H1 (cell line): Measurements from ENCODE around the gene ZNF70. TPM values are rescaled to one million over a fixed set of nuclear protein-coding genes. Genes with fewer than 3 reads are reported as not detected.

Source experiments
- CTCF ChIA-PET: fragments of 300-600 bp; sonication (Branson Sonifier 250); formaldehyde crosslinking; loops from one replicate; lab custom pipeline; 2021; ENCODE audit not compliant: partially characterized antibody; lab: Charles Lee
- POLR2A ChIA-PET: fragments of 300-600 bp; sonication (Branson Sonifier 250); formaldehyde crosslinking; loops from one replicate; lab custom pipeline; 2021; ENCODE audit warnings: inconsistent platforms; ENCODE audit not compliant: partially characterized antibody; lab: Charles Lee
- DNase-seq, 2 experiments: peaks; one replicate each; pipeline versions ENCODE4 v3.0.0 to v3.0.0-alpha.2; 2010 to 2022; ENCODE audit warnings: low spot score in 2 of 2, low read depth in 1 of 2, mixed read lengths in 1 of 2
- FAIRE-seq: peaks from 2 replicates; lab custom pipeline; 2011; peaks lifted over from hg19 to GRCh38; lab: Jason Lieb, UNC
- H2AFZ ChIP-seq: 2 replicates; pipeline ENCODE4 v1.8.1; 2012; ENCODE audit warnings: low read length, inconsistent platforms
- H2AK5ac ChIP-seq: 2 replicates; pipeline ENCODE4 v1.6.1; 2013; ENCODE audit warnings: low read depth, low read length
- H2BK120ac ChIP-seq: replicated peaks from 2 replicates; pipeline ENCODE3; 2013; ENCODE audit warnings: low read depth, low read length, inconsistent platforms
- H2BK12ac ChIP-seq: 2 replicates; pipeline ENCODE4 v1.6.1; 2013; ENCODE audit warnings: low read depth, low read length
- H2BK15ac ChIP-seq: 2 replicates; pipeline ENCODE4 v1.6.1; 2013; ENCODE audit warnings: low read length
- H2BK20ac ChIP-seq: 2 replicates; pipeline ENCODE4 v1.6.1; 2013; ENCODE audit warnings: low read length
- H2BK5ac ChIP-seq: 2 replicates; pipeline ENCODE4 v1.6.1; 2013; ENCODE audit warnings: low read depth, low read length
- H3K14ac ChIP-seq: 2 replicates; pipeline ENCODE4 v1.6.1; 2013; ENCODE audit warnings: inconsistent platforms; ENCODE audit not compliant: insufficient read length
- H3K18ac ChIP-seq: 2 replicates; pipeline ENCODE4 v1.6.1; 2013; ENCODE audit warnings: low read length; ENCODE audit errors: extremely low read depth
- H3K23ac ChIP-seq: 2 replicates; pipeline ENCODE4 v1.6.1; 2013; ENCODE audit warnings: inconsistent platforms; ENCODE audit not compliant: insufficient read length
- H3K23me2 ChIP-seq: 2 replicates; pipeline ENCODE4 v1.6.1; 2013; ENCODE audit warnings: low read depth, low read length
- H3K27ac ChIP-seq: 2 replicates; pipeline ENCODE4 v1.6.1; 2011; ENCODE audit warnings: low read depth, low read length, inconsistent platforms
- H3K27me3 ChIP-seq, 4 experiments: replicated peaks in 1 of 4; 1 replicate in 1 of 4; 2 replicates in 3 of 4; pipeline versions ENCODE4 v1.6.1 to v1.8.1; 2011 to 2013; ENCODE audit warnings: low read length in 3 of 4, mild to moderate bottlenecking in 3 of 4, inconsistent platforms in 2 of 4, mixed read lengths in 2 of 4, moderate library complexity in 1 of 4; ENCODE audit not compliant: control insufficient read depth in 3 of 4, insufficient read depth in 3 of 4; ENCODE audit errors: extremely low read depth in 1 of 4
- H3K36me3 ChIP-seq, 4 experiments: 2 replicates each; pipeline versions ENCODE4 v1.6.1 to v1.8.1; 2011 to 2013; ENCODE audit warnings: mild to moderate bottlenecking in 4 of 4, low read length in 3 of 4, moderate library complexity in 2 of 4, control low read depth in 1 of 4, inconsistent platforms in 1 of 4; ENCODE audit not compliant: insufficient read depth in 4 of 4, control insufficient read depth in 2 of 4
- H3K4ac ChIP-seq: replicated peaks from 2 replicates; pipeline ENCODE3; 2013; ENCODE audit warnings: low read length, low read depth, mixed read lengths, inconsistent platforms; ENCODE audit not compliant: insufficient read length
- H3K4me1 ChIP-seq, 4 experiments: replicated peaks in 1 of 4; 1 replicate in 1 of 4; 2 replicates in 3 of 4; pipeline versions ENCODE4 v1.6.1 to v1.8.1; 2011 to 2013; ENCODE audit warnings: low read length in 3 of 4, inconsistent platforms in 2 of 4, mixed read lengths in 1 of 4; ENCODE audit not compliant: insufficient read depth in 4 of 4, control insufficient read depth in 3 of 4
- H3K4me2 ChIP-seq, 2 experiments: 2 replicates each; pipeline versions ENCODE4 v1.6.1 to v1.8.1; 2011 to 2013; ENCODE audit warnings: low read depth in 2 of 2, low read length in 2 of 2, control low read depth in 1 of 2, inconsistent platforms in 1 of 2, mild to moderate bottlenecking in 1 of 2; ENCODE audit not compliant: insufficient read depth in 1 of 2
- H3K4me3 ChIP-seq, 4 experiments: fragments of 200-600, 300-600 bp in 1 of 4; sonication (generic), shearing (Covaris generic), sonication (Bioruptor Twin) in 1 of 4; 2 replicates each; pipeline versions ENCODE4 v1.5.1 to v1.8.1; 2011 to 2016; ENCODE audit warnings: low read length in 4 of 4, low read depth in 3 of 4, control low read depth in 2 of 4, inconsistent platforms in 2 of 4, mild to moderate bottlenecking in 2 of 4, mixed read lengths in 1 of 4, moderate library complexity in 1 of 4; ENCODE audit not compliant: insufficient read depth in 2 of 4; ENCODE audit errors: extremely low read depth in 1 of 4
- H3K56ac ChIP-seq: replicated peaks from 2 replicates; pipeline ENCODE3; 2013; ENCODE audit warnings: low read depth, mild to moderate bottlenecking, mixed read lengths, low read length, inconsistent platforms; ENCODE audit not compliant: insufficient read length
- H3K79me1 ChIP-seq: 2 replicates; pipeline ENCODE4 v1.6.1; 2013; ENCODE audit warnings: low read depth, low read length, control low read depth
- H3K79me2 ChIP-seq, 2 experiments: 2 replicates each; pipeline versions ENCODE4 v1.6.1 to v1.8.1; 2012 to 2013; ENCODE audit warnings: low read length in 2 of 2, mild to moderate bottlenecking in 2 of 2, inconsistent platforms in 1 of 2; ENCODE audit not compliant: insufficient read depth in 2 of 2, control insufficient read depth in 1 of 2
- H3K9ac ChIP-seq, 4 experiments: replicated peaks in 1 of 4; 1 replicate in 1 of 4; 2 replicates in 3 of 4; pipeline versions ENCODE4 v1.6.1 to v1.8.1; 2011 to 2013; ENCODE audit warnings: low read depth in 3 of 4, low read length in 3 of 4, control low read depth in 2 of 4, mild to moderate bottlenecking in 2 of 4, moderate library complexity in 2 of 4, inconsistent platforms in 1 of 4; ENCODE audit errors: extremely low read depth in 1 of 4
- H3K9me3 ChIP-seq, 2 experiments: 2 replicates each; pipeline versions ENCODE4 v1.6.1 to v1.8.1; 2012 to 2013; ENCODE audit warnings: mild to moderate bottlenecking in 2 of 2, moderate library complexity in 2 of 2, control low read depth in 1 of 2, inconsistent platforms in 1 of 2, low read depth in 1 of 2, low read length in 1 of 2, mixed read lengths in 1 of 2; ENCODE audit not compliant: insufficient read depth in 2 of 2
- H4K20me1 ChIP-seq, 2 experiments: replicated peaks in 1 of 2; 2 replicates each; pipeline versions ENCODE3 to v1.8.1; 2011 to 2013; ENCODE audit warnings: inconsistent platforms in 2 of 2, low read length in 2 of 2, mild to moderate bottlenecking in 1 of 2; ENCODE audit not compliant: insufficient read depth in 2 of 2, control insufficient read depth in 1 of 2
- H4K5ac ChIP-seq: 2 replicates; pipeline ENCODE4 v1.6.1; 2013; ENCODE audit warnings: low read length, low read depth, mixed read lengths, inconsistent platforms; ENCODE audit not compliant: insufficient read length
- H4K8ac ChIP-seq: 2 replicates; pipeline ENCODE4 v1.8.0; 2013; ENCODE audit warnings: mild to moderate bottlenecking, moderate library complexity, low read length, inconsistent platforms; ENCODE audit not compliant: insufficient read depth; ENCODE audit errors: extremely low read depth
- H4K91ac ChIP-seq: replicated peaks from 2 replicates; pipeline ENCODE3; 2013; ENCODE audit warnings: low read length, mixed read lengths, inconsistent platforms; ENCODE audit not compliant: insufficient read length
- ATF3 ChIP-seq: IDR thresholded peaks from 2 replicates; pipeline ENCODE4 v1.6.1; 2011; ENCODE audit warnings: low read depth, mild to moderate bottlenecking, low read length; ENCODE audit not compliant: insufficient read depth
- CEBPB ChIP-seq: IDR thresholded peaks from 2 replicates; pipeline ENCODE4 v1.6.1; 2012; ENCODE audit warnings: low read depth, low read length
- EZH2 ChIP-seq: fragments of 200-600 bp; sonication (generic); IDR thresholded peaks from 2 replicates; pipeline ENCODE4 v1.7.1; 2012; ENCODE audit warnings: low read depth, mild to moderate bottlenecking, moderate library complexity, low read length, inconsistent platforms; ENCODE audit not compliant: severe bottlenecking
- GABPA ChIP-seq: IDR thresholded peaks from 2 replicates; pipeline ENCODE4 v1.6.1; 2011; ENCODE audit warnings: mild to moderate bottlenecking, low read length, moderate library complexity, borderline replicate concordance; ENCODE audit not compliant: insufficient read depth
- GTF2F1 ChIP-seq: IDR thresholded peaks from 2 replicates; pipeline ENCODE4 v1.6.1; 2012; ENCODE audit warnings: low read depth, low read length, improper control_type of control experiment, borderline replicate concordance
- HDAC2 ChIP-seq, 2 experiments: fragments of 300-600 bp in 1 of 2; sonication (generic) in 1 of 2; IDR thresholded peaks; 2 replicates each; pipeline ENCODE4 v1.6.1; 2011 to 2012; ENCODE audit warnings: low read depth in 2 of 2, low read length in 2 of 2, mild to moderate bottlenecking in 2 of 2, moderate library complexity in 2 of 2, borderline replicate concordance in 1 of 2, inconsistent platforms in 1 of 2
- NANOG ChIP-seq: IDR thresholded peaks from 2 replicates; pipeline ENCODE4 v1.6.1; 2011; ENCODE audit warnings: low read length, low read depth, mild to moderate bottlenecking, inconsistent platforms; ENCODE audit not compliant: insufficient read depth, poor library complexity, severe bottlenecking
- POU5F1 ChIP-seq: IDR thresholded peaks from 2 replicates; pipeline ENCODE4 v1.6.1; 2011; ENCODE audit warnings: low read depth, mild to moderate bottlenecking, low read length, moderate library complexity
- SIRT6 ChIP-seq: IDR thresholded peaks from one replicate; pipeline ENCODE4 v1.7.1; 2012; ENCODE audit warnings: low read length, inconsistent platforms
- whole genome bisulfite sequencing, 2 experiments: shearing (Covaris generic) in 1 of 2; methylation state at CpG; one replicate each; pipeline versions ENCODE4 v1.1.6 to v1.1.7; 2013 to 2015; ENCODE audit warnings: low lambda C conversion rate in 2 of 2, mixed read lengths in 2 of 2, inconsistent platforms in 1 of 2, low coverage in 1 of 2, missing lambda C conversion rate in 1 of 2; ENCODE audit not compliant: insufficient replicate concordance in 2 of 2, insufficient coverage in 1 of 2, insufficient read length in 1 of 2; ENCODE audit errors: extremely low coverage in 1 of 2, missing lambda C conversion rate in 1 of 2; 5-methylcytosine and 5-hydroxymethylcytosine counted together
- polyA plus RNA-seq, 7 experiments: library from polyadenylated mRNA; depleted of rRNA in 3 of 7; stranded (reverse) in 5 of 7; unstranded in 2 of 7; fragments of >200 nt in 5 of 7; fragments of 200-250 nt in 2 of 7; gene quantifications; 1 replicate in 5 of 7; 2 replicates in 1 of 7; 4 replicates in 1 of 7; pipeline versions ENCODE4 v1.2.1 to v1.2.3, GENCODE V29; 2011 to 2013; ENCODE audit warnings: missing spikeins in 2 of 7, mixed read lengths in 2 of 7
- total RNA-seq: library from RNA; stranded (reverse); fragmentation: NEBNext Ultra II Directional; extraction: Animal tissue kit (Norgen Biotek cat#: 25700); gene quantifications from 2 replicates; pipeline ENCODE4 v1.2.1, GENCODE V29; 2021

The ZNF70 gene
- total and polyA plus RNA-seq, 2 of the 8 experiments (the other 6 are each of a cell fraction or from before 2014, with no cell fraction given), result 1.1 to 2.6 TPM

- H4K20me1 ChIP-seq, result peaks cover 2% of the 10 kb centered on the region in 2 experiments
- H2BK120ac ChIP-seq, result no peak overlapping the region
- ChIA-PET CTCF (interaction anchor here (0.8 to 5.8 kb wide), 2 partner anchors 9 to 13 kb away, joined by 3 to 42 read pairs; partner anchors contain the start of gene SMARCB1), POLR2A (interaction anchor here (1.7 to 3.9 kb wide), 2 partner anchors 11 to 14 kb away, joined by 3 to 21 read pairs; partner anchors contain the start of gene CHCHD10)
- H3K9ac ChIP-seq, result no peak overlapping the region
- H2BK20ac ChIP-seq, result no peak overlapping the region
- no peak overlapping the region for H3K4ac ChIP-seq
- H3K14ac ChIP-seq, result no peak overlapping the region
- H4K8ac ChIP-seq, result no peak overlapping the region
- no peak overlapping the region for H3K18ac ChIP-seq
- H3K4me1 ChIP-seq, result peaks cover 0 to 6% (median 0%) of the 10 kb centered on the region in 4 experiments; a peak in 2 of 7 replicates
- no peak overlapping the region for H4K5ac ChIP-seq
- no peaks in the 10 kb centered on the region for H3K9me3 ChIP-seq
- H2BK5ac ChIP-seq, result no peak overlapping the region
- H3K4me2 ChIP-seq, result no peak overlapping the region
- FAIRE-seq, result no peak
- H3K27ac ChIP-seq, result no peak overlapping the region
- 91% methylated on average over 16 of the region's 16 CpGs; no CpG with 5 or more reads in 1 of the 2 experiments for WGBS, 2 experiments
- no peaks in the 10 kb centered on the region for H3K23me2 ChIP-seq
- no peak overlapping the region for H2AFZ ChIP-seq
- H4K91ac ChIP-seq, result no peak overlapping the region
- no peak overlapping the region for H3K56ac ChIP-seq
- H3K36me3 ChIP-seq, result no peaks in the 10 kb centered on the region
- H3K27me3 ChIP-seq, result peaks cover 0 to 8% (median 2%) of the 10 kb centered on the region in 4 experiments; a peak in 4 of 7 replicates
- no peak overlapping the region for H3K23ac ChIP-seq
- H3K79me1 ChIP-seq, result no peaks in the 10 kb centered on the region
- no peak for DNase-seq
- H3K79me2 ChIP-seq, result no peaks in the 10 kb centered on the region
- no peak overlapping the region for H2AK5ac ChIP-seq
- H3K4me3 ChIP-seq, result no peak overlapping the region
- H2BK15ac ChIP-seq, result 0 out of 2 replicates have a peak overlapping the region, but pooled peaks have one; percentile 29
- no peak for TF ChIP-seq NANOG
- no peak for TF ChIP-seq GTF2F1
- TF ChIP-seq EZH2, result no peak
- no peak for TF ChIP-seq POU5F1
- no peak for TF ChIP-seq CEBPB
- TF ChIP-seq ATF3, result no peak
- no peak for TF ChIP-seq SIRT6
- TF ChIP-seq HDAC2 (IDR thresholded peaks at IDR 0.05; ENCODE audit: borderline replicate concordance in 1 of 2, low read depth in 2 of 2, low read length in 2 of 2), result no peak
- TF ChIP-seq GABPA, result no peak
- H2BK12ac ChIP-seq, result no peak overlapping the region
Observed at GRCh38 chr22:23779083-23779482, 28.2 kb upstream of the ZNF70 start.
